Measurements from ENCODE around the gene RCVRN.

GRCh38 chr17:9935408-9935807, 30.3 kb upstream of the RCVRN start:
- TF ChIP-seq POLR2A (IDR thresholded peaks at IDR 0.05) (no peak), CTCF (IDR thresholded peaks at IDR 0.05) (no peak)

Data from vagina (tissue), 2 donors.